ENCODE measurements around the gene DSG1. TPM values are rescaled to one million over a fixed set of nuclear protein-coding genes. Genes with fewer than 3 reads are reported as not detected.

DSG1 gene
- total RNA-seq, 1 experiment from 2014 or later: not detected

DNA sequence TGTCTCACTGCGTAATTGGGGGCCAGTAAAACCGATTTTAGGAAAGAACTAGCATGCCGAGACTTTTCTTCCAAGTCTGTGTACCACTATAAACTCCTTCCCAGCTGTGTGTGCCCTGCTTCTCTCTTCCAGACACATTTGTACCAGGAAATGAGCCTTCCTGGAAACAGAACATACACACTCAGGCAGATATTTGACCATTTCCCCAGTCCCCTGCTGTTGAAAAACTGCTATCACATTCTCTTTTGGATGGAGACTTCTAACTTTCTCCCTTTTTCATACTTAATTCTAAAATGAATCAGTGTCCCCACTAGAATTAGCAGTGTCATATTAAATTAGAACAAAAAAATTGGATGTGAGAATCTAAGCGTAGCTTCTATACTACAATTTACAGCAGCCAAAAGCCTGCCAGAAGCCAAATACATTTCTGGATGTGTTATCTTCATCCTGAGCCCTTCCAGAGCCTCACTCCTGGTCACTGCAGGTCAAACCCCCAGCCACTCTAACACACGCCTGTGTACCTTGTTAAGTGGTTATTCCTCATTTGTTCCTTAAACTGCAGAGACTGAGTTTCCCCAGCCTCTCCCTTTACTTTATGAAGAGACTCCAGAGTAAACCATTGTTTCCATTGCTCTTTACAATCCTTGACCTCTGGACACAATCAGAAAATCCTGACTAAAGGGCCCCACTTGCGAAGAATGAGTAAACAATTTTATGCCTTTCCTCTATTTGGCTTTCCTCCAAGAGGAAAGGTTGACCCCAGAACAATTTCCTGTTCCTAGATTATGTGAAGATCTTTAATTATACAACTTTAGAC lies 79.0 kb downstream of the DSG1 start:
- Histone ChIP-seq H3K9me3 (no peaks in the 10 kb centered on the region), H3K4me3 (ENCODE audit: low read depth, low read length) (no peak overlapping the region), H3K4me1 (peaks cover 22% of the 10 kb centered on the region), H3K27me3 (replicated peaks; ENCODE audit: control insufficient read depth, insufficient read depth, low read length) (no peaks in the 10 kb centered on the region), H3K36me3 (ENCODE audit: control insufficient read depth, insufficient read depth, low read length) (no peaks in the 10 kb centered on the region)
- Mint-ChIP-seq H3K4me1 (ENCODE audit: low read depth, unreplicated experiment) (peaks cover 16% of the 10 kb centered on the region), H3K36me3 (ENCODE audit: insufficient read depth, unreplicated experiment) (no peaks in the 10 kb centered on the region), H3K4me3 (ENCODE audit: unreplicated experiment) (no peak overlapping the region), H3K9me3 (ENCODE audit: unreplicated experiment) (no peaks in the 10 kb centered on the region), H3K27me3 (ENCODE audit: insufficient read depth, unreplicated experiment) (no peaks in the 10 kb centered on the region), H3K27ac (ENCODE audit: unreplicated experiment) (peak overlapping the region; percentile 58)
- no TSS peak for BruUV-seq (replicated peaks)
- DNase-seq: peak; percentile 13 to 44
- POLR2A ChIA-PET: no interaction called here
- intact Hi-C loops (cut with micrococcal nuclease; ENCODE audit: unreplicated experiment): loop anchor here (5.0 kb wide), 1 partner anchor 130 kb away; no protein-coding TSS in a partner anchor
- CTCF ChIA-PET: no interaction called here
- TF ChIP-seq CTCF (IDR thresholded peaks at IDR 0.05; ENCODE audit: insufficient read depth in 1 of 2, low read depth in 1 of 2, low read length in 1 of 2, severe bottlenecking in 1 of 2, unreplicated experiment in 1 of 2): no peak

GRCh38 chr18:31398191-31398590 lies 80.2 kb downstream of the DSG1 start:
- no peaks in the 10 kb centered on the region for H3K36me3 Mint-ChIP-seq (ENCODE audit: insufficient read depth, unreplicated experiment)
- DNase-seq: no peak
- no peak overlapping the region for H3K27ac Mint-ChIP-seq (ENCODE audit: unreplicated experiment)
- peaks cover 16% of the 10 kb centered on the region for H3K4me1 Mint-ChIP-seq (ENCODE audit: low read depth, unreplicated experiment)
- TF ChIP-seq CTCF (IDR thresholded peaks at IDR 0.05; ENCODE audit: insufficient read depth in 1 of 2, low read depth in 1 of 2, low read length in 1 of 2, severe bottlenecking in 1 of 2, unreplicated experiment in 1 of 2): no peak
- no peaks in the 10 kb centered on the region for H3K9me3 Mint-ChIP-seq (ENCODE audit: unreplicated experiment)
- BruUV-seq (replicated peaks): no TSS peak
- Histone ChIP-seq H3K4me3 (ENCODE audit: low read depth, low read length) (no peak overlapping the region), H3K9me3 (no peaks in the 10 kb centered on the region), H3K4me1 (peaks cover 24% of the 10 kb centered on the region), H3K36me3 (ENCODE audit: control insufficient read depth, insufficient read depth, low read length) (no peaks in the 10 kb centered on the region), H3K27me3 (replicated peaks; ENCODE audit: control insufficient read depth, insufficient read depth, low read length) (no peaks in the 10 kb centered on the region)
- intact Hi-C loops (cut with micrococcal nuclease; ENCODE audit: unreplicated experiment): loop anchor here (5.0 kb wide), 1 partner anchor 131 kb away; no protein-coding TSS in a partner anchor
- no peak overlapping the region for H3K4me3 Mint-ChIP-seq (ENCODE audit: unreplicated experiment)
- ChIA-PET CTCF (no interaction called here), POLR2A (no interaction called here)
- no peaks in the 10 kb centered on the region for H3K27me3 Mint-ChIP-seq (ENCODE audit: insufficient read depth, unreplicated experiment)

GRCh38 chr18:31399306-31400032 lies 81.5 kb downstream of the DSG1 start:
- BruUV-seq (replicated peaks): no TSS peak
- no peaks in the 10 kb centered on the region for H3K9me3 ChIP-seq
- no peaks in the 10 kb centered on the region for H3K27me3 ChIP-seq (replicated peaks; ENCODE audit: control insufficient read depth, insufficient read depth, low read length)
- intact Hi-C loops (cut with micrococcal nuclease; ENCODE audit: unreplicated experiment): loop anchor here (5.0 to 10.0 kb wide), 2 partner anchors 132 to 195 kb away; no protein-coding TSS in a partner anchor
- H3K27me3 Mint-ChIP-seq (ENCODE audit: insufficient read depth, unreplicated experiment): no peaks in the 10 kb centered on the region
- peaks cover 16% of the 10 kb centered on the region for H3K4me1 Mint-ChIP-seq (ENCODE audit: low read depth, unreplicated experiment)
- ChIA-PET CTCF (no interaction called here), POLR2A (no interaction called here)
- H3K4me3 ChIP-seq (ENCODE audit: low read depth, low read length): no peak overlapping the region
- no peak for TF ChIP-seq CTCF (IDR thresholded peaks at IDR 0.05; ENCODE audit: insufficient read depth in 1 of 2, low read depth in 1 of 2, low read length in 1 of 2, severe bottlenecking in 1 of 2, unreplicated experiment in 1 of 2)
- no peaks in the 10 kb centered on the region for H3K9me3 Mint-ChIP-seq (ENCODE audit: unreplicated experiment)
- H3K4me1 ChIP-seq: peaks cover 24% of the 10 kb centered on the region
- no peaks in the 10 kb centered on the region for H3K36me3 Mint-ChIP-seq (ENCODE audit: insufficient read depth, unreplicated experiment)
- H3K4me3 Mint-ChIP-seq (ENCODE audit: unreplicated experiment): no peak overlapping the region
- no peaks in the 10 kb centered on the region for H3K36me3 ChIP-seq (ENCODE audit: control insufficient read depth, insufficient read depth, low read length)
- peak; percentile 16 to 31 for DNase-seq
- peak overlapping the region; percentile 48 for H3K27ac Mint-ChIP-seq (ENCODE audit: unreplicated experiment)

All from Caco-2 (cell line).